HG02973 (cell line): ENCODE measurements around the gene ZNF70.

Experiments used
- ATAC-seq: cut with Tn5 transposase; IDR thresholded peaks from one replicate; pipeline ENCODE4 v1.9.1; 2021; ENCODE audit warnings: moderate library complexity; ENCODE audit not compliant: unreplicated experiment

ZNF70 gene

GRCh38 chr22:23779731-23780130 lies 28.8 kb upstream of the ZNF70 start:
- ATAC-seq = no peak

DNA sequence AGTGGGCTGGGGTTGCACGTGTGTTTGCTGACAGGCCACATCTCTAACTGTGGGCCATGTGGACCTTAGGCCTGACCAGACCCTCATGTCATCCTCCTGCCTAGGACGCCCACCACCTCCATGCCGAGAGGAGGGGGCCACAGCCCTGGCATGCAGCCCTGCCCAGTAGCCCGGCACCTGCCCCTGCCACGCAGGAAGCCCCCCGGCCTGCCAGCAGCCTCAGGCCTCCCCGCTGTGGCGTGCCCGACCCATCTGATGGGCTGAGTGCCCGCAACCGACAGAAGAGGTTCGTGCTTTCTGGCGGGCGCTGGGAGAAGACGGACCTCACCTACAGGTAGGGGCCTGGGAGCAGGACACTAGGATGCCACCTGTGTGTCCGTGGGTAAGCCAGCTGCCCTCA lies 28.2 kb upstream of the ZNF70 start:
- ATAC-seq = no peak

- ATAC-seq = no peak
These were observed 27.6 kb upstream of the ZNF70 start for GRCh38 chr22:23778577-23778900.

GRCh38 chr22:23777776-23778576 lies 27.1 kb upstream of the ZNF70 start:
- ATAC-seq = no peak

DNA sequence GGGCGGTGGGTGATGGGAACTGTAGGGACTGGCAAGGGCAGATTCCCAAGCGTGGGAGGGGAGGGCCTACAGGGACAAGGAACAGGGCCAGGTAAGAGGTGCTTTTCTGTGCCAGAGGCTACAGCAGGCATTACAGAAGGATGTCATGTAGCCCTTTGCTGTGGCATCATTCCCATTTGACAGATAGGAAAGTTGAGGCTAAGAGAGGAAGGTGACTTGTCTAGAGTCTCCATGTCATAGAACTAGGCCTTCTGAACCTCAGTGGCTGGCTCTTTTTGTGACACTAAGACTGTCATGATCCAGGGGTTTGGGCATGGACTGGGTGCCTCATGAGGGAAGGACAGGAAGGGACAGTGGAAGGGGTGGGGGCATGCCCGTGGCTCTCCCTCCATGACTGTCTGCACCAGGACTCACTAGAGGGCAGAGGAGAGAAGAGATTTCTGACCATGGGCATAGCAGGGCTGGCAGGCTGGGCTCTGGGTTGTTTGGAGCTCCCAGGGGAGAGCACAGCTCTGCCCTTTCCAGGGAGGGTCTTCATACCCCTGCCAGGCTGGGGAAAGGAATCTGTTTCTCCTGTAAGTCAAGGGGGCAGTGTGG lies 25.0 kb upstream of the ZNF70 start:
- ATAC-seq = no peak

GRCh38 chr22:23774922-23775436 lies 24.1 kb upstream of the ZNF70 start:
- ATAC-seq = no peak

DNA sequence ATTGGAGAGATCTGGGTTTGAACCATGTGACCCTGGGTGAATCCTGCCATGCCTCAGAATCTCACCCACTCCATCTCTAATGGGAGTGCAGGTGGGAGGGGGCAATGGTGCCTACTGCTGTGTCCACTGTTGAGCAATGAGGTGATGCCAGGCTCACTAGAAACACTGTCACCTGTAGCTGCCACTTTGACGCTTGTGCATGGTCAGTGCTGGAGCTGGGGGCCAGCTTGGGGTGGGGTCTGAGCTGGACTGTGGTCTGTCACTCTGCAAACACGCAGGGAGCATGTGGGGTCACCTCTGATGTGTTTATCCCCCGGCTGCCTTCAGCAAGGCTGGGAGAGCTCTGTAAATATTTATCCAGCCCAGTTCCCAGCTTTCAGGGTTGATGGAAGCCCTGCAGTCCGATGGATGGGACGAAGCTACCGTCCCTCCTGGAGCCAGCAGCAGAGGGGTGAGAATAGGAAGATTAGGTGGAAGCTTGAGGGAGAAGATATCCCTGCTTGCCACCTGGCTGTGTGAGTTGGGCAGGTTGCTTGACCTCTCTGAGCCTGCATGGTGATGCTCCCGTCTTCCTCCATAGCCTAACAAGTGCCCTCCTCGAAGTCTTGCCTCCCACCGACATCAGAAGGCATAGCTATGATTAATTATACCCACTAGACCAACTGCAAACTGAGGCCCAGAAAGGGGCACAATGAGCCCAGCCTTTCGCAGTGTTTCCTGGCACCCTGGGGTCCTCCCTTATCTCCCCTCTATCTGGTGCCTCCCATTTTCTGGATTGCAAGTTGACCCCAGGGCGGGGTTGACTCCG lies 23.4 kb upstream of the ZNF70 start:
- ATAC-seq = no peak

DNA sequence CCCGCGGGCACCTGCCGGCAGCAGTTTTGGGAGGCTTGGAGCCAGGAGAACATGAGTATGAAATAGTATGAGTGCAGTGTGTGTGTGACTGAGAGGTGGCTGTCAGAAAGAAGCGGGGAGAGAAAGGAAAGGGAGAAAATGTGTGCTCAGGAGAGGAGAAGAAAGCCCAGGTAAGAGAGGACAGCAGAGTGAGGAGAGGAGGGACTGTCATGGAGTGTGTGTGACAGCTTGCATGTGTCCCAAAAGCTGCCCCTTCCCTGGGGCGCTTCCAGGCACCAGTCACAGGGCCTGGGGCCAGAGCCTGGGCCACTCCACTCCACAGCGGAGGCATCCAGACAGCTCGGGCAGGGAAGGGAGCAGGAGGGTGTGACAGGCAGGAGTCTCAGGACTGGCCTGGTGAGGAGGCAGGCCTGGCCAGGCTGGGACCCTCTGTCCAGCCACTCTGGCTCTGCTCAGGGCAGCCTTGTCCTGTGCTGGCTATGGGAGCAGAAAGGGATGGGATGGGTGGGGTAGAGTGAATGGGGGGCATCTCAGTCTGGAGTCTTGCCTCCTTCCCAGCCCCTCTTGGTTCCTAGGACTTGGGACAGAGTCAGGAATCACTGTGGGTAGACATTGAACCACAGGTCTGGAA lies 22.7 kb upstream of the ZNF70 start:
- no peak for ATAC-seq

- ATAC-seq = no peak
These were observed 21.9 kb upstream of the ZNF70 start, which contains the start of gene MMP11 for GRCh38 chr22:23772649-23773473. MMP11 (plus strand) TSS chr22:23772849; CDS start chr22:23772871, 22 bp downstream.

DNA sequence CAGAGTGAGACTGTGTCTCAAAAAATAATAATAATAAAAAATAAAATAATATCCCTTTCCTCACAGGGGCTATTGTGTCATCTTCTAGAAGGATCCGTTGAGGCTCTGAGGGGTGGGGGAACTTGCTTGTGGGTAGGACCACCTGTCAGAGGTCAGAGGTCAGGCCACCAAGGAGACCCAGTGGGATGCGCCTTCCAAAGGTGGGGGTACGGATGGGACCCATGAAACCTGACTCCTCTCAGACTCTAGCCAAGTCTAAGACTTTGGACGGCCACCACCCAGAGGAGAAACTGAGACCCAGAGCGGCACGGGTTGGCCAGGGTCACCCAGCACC lies 21.4 kb upstream of the ZNF70 start:
- ATAC-seq = no peak

DNA sequence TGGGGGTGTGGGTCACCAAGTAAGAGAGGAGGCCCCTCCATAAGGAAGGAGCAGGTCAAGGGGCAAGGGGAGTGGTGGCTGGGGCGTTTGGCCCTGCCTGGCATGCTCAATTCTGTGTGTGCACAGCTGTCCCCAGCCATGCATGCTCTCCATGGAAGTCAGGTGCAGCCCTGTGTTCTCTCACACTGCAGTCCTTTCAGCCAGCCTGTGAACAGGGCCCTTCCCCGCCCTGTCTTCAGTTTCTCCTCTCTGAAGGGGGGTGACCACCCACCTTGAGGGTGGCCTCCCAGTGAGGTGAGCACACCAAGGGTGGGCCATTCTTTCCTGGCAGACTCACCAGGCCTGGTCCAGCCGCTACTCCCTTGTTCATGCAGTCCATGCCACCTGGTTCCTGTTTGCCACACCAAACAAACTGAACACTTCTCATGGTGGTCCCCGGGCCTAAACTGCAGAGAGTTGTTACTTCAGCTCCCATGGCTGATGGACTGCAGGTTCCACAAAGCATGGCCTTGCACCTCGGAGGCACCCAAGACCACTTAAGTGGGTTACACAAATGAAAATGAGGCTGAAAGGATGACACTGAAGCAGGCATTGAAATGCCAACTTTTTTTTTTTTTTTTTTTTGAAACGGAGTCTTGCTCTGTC lies 18.5 kb upstream of the ZNF70 start:
- no peak for ATAC-seq

DNA sequence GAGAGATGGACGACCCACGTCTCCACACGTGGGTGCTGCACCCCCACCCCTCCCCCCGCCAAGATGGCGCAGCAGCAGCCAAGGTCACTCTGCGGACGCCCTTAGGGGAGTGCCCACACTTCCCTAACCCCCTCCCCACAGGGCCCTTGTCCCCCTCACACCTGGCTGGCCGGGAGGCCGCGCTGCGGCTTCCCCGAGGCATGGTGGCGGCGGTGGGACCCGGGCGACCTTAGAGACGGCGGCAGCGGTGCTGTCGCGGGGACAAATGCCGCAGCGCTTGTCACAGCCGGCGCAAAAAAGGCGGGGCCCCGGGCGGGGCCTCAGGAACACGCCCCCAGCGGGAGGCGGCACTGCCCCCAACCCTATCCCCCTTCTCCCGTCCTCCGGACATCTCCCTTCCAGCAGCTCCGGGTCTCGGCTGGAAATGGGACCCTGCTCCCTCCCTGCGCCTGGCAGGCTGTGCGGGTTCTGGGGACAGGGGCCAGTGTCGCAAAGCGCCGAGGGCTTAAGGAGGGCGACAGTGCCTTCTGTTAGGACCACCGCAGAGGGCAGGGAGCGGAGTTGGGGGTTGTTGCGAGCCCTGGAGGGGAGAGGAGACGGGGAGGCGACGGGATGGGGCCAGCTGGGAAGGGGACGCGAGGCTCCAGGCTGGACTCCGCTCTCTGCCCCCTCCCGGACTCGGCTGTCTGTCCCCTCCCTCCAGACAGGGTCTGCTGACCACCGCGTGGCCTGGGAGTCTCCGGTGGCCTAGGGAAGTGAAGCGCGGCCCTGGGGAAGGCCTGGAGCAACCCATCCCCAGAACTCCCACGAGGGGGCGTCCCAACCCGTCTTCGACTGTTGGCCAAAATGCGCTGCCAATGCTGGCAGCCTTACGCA lies 17.0 kb upstream of the ZNF70 start, which contains the start of gene CHCHD10:
CHCHD10 (minus strand) TSS at position 300 of the 876 bp plus-strand sequence; CDS start at position 202, 98 bp downstream.
- ATAC-seq = no peak

DNA sequence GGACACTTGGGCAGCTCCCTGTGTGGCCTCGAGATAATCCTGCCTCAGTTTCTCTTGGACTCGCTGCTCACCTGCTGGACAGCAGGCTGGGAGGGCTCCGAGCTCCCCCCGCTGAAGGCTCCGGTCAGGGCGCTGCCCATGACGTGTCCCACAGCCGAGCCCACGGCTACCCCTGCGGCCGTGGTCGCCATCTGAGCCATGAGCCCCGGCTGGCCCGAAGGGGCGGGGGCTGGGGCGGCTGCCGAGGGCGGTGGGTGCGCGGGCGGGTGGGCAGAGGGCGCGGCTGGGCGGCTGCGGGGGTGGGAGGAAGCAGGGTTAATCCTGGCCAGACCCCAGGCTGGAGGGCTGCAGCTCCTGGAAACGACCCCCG lies 16.4 kb upstream of the ZNF70 start:
- no peak for ATAC-seq

GRCh38 chr22:23764899-23765881 lies 14.3 kb upstream of the ZNF70 start:
- ATAC-seq = no peak

DNA sequence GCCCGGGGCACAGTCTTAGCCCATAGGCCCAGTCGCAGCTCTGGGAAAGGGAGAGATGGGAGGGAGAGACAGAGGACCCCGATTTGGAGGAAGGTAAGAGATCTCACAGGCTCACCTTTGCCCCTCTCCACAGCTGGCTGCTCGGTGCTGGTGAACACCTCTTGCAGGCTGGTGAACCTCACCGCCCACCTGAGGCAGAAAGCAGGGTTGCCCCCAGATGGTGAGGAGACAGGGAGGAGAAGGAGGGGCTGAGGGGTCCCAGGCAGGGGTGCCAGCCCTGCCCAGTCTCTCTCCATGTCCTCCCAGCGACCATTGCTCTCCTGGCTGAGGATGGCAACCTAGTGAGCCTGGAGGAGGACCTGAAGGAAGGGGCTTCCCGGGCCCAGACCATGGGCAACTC lies 13.0 kb upstream of the ZNF70 start:
- no peak for ATAC-seq

- no peak for ATAC-seq
These were observed 12.7 kb upstream of the ZNF70 start for GRCh38 chr22:23763579-23763945.

DNA sequence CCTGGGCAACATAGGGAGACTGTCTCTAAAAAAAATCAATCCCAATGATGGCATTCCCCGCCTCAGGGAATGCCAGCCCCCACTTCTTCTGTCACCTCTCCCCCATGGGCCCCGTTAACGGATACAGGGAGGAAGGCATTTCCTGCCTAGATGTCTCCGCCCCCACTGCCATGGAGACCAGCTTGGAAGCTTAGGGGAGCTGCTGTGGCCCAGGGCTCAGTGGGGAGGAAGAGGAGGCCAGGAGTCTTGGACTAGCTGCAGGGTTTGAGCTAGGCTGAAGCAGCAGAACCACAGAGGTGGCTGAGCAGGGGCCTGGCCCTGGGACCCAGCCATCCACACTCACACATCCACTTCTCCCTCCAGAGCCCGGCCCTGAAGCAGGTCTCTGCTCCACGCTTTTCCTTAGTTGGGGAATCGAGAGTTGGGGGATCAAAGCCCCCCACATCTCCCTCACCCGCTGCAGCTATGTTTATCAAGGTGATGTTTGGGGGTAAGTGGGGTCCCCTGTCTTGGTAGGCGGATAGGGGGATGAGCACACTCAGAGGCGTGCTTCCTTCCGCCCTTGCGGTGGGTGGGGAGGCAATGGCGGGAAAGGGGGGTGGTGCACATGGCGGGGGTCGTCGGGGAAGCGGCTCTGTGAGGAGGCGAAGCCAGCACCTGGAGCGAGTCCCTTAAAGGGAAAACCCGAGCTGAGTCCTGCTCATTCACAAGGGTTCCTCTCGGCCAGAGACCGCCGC lies 12.1 kb upstream of the ZNF70 start, which contains the start of gene C22orf15:
C22orf15 (plus strand) TSS at position 149 of the 737 bp plus-strand sequence; CDS start at position 466, 317 bp downstream.
- ATAC-seq = no peak
